Measurements from ENCODE around the gene WFS1.
A peak's percentile ranks its signal among the peaks of the same experiment; 100 is the strongest.

Gene WFS1

DNA sequence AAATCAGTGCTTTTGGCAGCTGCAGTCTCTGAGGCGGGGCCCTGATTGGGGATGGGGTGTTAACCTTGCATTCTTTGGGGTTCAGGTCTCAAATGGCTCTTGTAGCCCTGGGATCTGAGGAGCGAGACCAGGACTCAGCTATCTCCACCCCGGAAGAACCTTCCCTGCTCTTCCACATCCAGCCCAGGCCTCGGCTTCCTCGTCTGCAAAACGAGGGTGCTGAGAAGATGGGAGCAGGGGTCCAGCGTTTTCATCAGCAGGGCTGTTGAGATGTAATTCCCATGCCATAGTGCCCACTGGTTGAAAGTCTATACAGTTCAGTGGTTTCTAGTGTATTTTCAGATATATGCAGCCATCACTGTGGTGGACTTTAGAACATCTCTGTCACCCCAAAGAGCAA is 34.6 kb upstream of the WFS1 start:
- no peak for DNase-seq (ENCODE audit: low spot score)

DNA sequence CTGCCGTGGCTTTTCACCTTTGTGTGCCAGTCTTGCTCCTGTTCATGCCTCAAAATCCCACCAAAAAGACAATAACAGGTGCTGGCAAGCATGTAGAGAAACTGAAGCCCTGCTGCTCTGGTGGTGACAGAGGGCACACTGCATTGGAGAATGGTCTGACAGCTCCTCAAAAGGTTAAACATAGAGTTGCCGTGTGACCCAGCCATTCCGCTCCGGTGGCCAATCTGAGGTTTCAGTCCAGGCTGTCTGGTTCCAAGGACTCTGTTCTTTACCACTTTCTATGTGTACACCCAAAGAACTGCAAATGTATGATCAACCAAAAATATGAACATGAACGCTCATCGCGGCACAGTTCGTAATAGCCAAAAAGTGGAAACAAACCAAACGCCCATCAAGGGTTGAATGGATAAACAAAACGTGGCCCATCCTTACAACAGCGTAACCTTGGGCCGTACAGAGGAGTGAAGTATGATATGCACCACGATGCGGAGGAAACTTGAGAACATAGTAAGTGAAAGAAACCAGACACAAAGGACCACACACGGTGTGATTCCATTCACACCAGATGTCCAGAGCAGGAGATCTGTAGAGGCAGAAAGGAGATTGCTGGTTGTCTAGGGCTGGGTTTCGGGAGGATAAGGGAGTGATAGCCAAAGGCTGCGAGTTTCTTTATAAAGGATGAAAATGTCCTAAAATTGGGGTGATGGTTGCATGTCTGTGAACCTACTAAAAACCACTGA is 33.6 kb upstream of the WFS1 start:
- DNase-seq (ENCODE audit: low spot score): no peak

DNA sequence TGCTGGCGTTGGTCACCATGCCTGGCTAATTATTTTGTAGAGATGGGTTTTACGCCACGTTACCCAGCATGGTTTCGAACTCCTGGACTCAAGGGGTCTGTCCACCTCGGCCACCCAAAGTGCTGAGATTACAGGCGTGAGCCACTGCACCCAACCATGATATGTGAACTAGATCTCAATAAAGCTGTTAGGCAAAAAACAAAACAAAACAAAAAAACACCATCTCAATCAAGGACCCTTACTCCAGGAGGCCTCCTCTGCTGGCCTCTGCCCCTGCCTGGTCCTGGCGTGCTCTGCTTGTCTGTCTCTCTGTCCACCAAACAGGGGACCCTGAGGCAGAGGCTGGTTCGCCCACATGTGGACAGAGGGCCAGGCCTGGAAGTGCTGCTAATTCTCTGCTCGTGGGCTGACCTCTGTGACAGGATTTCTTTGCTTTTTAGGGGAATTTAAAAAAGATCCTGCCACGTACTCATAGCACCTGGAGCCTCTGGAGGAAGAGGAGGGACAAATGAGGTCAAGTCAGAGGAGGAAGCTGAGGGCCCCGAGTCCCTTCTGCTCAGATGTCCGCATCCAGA is 32.7 kb upstream of the WFS1 start:
- no peak for DNase-seq (ENCODE audit: low spot score)

DNA sequence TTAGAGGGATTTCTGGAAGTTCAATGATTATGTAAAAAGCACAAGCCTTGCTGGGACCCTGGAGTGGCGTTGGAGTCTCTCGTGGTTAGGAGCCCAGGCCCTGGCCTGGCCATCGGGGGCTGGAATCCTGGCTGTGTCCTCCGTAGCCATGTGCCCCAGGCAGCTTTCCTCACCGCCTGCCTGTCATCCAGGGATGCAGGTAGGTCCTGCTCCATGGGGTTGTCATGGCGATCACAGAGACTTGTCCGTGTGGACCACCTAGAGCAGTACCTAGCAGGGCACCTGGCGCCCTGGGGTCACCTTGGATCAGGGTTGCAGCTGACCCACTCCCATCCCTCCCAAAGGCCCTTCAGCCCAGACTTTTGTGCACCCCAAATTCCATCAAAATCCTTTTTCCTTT is 30.2 kb upstream of the WFS1 start:
- no peak for DNase-seq (ENCODE audit: low spot score)

DNA sequence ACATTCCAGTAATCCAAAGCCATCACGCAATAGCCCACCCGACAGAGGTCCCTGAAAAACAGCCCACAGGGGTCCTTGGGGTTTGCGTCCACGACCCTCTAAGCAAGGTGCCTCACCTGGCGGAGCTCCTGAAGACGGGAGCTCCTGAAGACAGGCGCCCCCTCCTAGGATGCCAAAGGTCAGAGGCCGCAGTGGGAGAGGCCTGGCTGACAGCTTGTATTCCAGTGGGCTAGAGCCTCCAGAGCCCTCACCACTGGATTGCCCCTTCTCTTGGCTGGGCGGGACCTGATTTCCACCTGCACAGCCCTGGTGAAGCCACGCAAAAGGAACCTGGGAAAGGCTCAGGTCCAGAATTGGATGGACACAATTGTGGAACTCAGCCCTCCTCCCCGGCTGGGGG is 29.7 kb upstream of the WFS1 start:
- no peak for DNase-seq (ENCODE audit: low spot score)

DNA sequence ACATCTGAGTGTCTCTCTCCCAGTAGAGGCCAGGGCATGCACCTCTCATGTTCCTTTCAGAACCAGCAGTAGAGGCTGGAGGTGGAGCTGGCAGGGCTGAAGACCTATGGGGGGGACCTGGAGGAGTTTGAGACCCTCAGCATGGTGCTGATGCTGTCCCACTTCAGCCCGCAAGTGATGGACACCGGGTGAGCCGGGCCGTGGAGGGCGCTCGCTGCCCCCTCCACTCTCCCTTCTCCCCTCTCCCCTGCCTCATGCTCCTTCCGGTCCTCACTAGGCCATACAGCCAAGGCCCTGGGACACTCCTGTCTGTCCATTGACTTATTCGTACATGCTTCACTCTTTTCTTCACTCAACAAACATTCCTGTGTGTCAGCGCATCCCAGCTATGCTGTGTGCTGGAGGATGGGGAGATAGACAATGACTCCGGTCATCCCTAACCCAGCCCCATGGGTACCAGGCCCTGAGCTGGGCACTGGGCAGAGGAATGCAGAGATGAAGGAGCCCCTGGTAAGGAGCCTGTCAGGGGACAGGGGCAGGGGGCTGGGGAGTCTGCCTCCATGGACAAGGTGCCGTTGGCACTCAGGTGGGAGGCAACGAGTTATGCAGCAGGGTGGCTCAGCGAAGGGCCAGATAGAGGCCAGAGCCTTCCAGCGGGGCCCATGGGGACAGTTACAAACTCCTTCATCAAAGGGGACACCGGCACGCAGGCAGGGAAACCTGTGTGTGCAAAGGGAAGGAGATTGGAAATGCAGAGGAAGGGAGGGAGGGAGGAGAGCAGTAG is 28.4 kb upstream of the WFS1 start:
- DNase-seq (ENCODE audit: low spot score): no peak

DNA sequence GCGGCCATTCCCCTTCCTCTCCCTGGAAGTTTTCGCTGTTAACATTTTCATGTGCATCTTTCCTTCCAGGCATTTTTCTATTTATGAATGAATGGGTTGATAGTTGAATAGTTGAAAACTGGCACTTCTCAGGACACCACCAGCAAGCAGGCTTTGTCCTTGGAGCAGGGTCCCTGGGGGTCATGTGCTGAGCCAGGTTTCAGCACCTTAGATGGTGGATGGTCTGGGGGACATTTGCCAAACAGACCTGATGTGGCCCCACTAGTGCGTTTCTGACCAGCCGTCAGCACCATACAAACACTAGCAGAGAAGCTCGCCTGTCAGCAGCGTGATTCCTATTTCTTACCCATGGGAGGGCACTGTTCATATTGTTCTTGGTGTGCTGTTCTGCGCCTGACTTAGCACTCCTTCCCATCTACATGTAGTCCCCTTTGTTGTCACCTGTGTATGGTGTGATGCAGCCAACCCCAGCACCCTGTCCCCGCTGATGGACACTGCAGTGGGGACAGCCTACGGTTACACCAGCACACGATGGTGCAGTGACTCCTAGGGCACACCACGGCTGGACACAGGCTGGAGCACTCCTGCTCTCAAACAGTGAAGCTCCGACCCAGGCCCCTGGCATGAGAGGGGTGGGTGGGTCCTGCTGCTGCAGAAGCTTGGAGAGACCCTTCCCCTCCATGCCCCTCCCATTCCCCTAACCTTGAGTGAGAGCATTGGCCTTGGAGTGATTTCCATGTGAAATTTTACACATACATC is 27.2 kb upstream of the WFS1 start:
- no peak for DNase-seq (ENCODE audit: low spot score)

DNA sequence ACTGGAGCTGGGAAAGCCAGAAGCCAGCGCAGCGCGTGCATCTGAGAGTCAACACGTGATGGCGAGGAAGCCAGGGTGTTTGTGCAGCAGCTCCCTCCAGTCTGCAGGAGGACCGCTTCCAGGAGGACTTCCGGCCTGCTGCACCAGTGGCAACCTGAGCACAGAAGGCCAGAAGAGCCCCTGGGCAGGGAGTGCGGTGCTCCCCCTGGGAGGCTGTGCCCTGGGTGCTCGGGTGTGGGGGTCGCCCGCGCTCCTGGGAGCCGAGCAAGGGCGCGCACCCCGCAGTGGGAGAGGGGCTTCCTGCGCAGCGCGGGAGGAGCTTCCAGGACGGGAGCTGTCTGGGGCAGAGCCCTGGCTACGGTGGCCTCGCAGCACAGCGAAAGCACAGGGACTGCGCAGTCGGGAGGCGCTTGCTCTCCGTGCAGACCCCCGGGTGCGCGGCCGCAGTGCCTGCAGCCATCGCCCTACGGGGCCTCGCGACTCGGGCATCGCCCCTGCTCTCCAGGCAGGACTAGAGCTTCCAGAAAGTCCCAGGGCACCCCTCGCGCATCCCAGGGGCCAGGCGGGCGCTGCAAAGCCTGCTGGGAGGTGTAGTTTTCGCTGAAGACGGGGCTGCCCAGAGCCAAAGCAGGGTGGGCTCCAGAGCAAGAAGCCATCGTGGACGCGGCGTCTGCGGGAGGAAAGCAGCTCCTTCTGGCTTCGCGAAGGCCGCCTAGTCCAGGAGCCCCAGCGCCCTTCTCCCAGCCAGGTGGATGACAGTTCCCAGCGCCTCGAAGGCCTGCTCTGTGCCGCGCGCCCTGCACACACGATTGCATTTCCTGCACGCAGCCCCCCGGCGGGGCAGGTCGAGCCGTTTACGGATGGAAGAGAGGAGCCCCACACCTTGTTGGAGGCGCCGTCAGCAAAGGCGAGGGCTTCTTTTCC is 24.1 kb upstream of the WFS1 start:
- no peak for DNase-seq (ENCODE audit: low spot score)

DNA sequence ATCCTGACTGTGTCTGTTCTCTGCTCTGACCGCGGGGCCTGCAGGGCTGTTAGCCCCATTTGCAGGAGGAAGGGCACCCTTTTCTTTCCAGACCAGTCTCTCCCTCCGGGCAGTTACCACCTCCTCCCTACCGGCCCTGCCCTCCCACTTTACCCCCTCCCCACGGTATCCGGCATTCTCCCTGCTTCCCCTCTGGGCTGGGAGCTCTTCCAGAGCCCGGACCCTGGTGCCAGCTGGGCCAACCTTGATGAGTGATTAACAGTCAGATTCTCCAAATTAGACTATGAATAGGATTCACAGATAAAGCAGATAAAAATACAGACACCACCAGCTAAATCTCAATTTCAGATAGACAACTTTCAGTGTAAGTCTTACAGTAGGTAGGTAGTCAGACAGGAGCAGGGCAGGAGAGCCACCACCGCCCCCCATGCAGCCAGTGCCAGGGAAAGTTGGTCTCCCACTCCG is 23.4 kb upstream of the WFS1 start:
- no peak for DNase-seq (ENCODE audit: low spot score)

DNA sequence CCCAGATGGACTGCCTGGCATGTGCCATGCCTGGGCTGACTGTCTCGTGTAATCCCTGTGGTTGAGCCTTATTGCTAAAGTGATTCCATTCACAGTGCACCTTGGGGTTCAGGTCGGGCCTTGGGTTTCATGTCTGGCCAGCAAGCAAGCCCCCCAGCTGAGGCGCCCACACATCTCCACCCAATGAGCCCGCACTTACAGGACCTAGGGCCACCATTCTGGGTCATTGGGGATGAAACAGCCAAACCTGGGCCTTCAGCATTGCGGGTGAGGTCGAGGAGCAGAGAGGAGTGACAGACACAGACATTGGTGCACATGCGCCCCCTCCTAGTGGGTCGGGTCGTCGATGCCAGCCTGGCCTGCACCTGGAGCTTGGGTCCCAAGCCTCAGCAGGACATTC is 21.3 kb upstream of the WFS1 start:
- no peak for DNase-seq (ENCODE audit: low spot score)

DNA sequence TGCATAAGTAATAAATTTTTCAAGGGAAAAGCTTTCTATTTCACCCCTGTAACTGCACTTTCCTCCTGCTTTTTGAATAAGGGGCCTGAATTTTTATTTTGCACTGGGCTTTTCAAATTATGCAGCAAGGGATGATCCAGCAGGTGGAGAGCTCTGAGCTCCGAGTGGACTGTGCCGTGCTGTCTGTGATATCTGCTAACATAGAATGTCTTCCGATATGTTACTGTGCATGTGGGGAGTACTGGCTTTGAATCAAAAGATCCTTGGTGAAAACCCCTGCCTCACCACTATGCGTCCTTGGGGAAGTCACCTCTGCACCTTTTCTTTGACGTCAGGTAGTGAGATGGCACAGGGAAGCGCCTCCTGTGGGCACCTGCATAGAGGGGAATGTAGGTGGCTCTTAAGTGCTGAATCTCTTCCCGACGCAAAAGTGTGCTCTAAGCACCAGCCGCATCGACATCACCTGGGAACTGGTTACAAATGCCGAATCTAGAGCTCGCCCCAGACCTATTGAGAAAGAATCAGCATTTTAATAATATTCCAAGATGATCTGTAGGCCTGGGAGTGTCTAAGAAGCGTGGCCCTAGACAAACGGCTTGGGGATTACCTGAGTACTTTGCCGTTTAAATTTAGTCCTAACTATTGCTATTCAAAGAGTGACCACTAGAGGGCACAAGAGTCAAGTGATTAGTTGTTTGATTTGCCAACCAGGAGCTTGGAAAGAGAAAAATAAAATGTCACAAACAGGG is 19.2 kb upstream of the WFS1 start:
- DNase-seq (ENCODE audit: low spot score): peak; percentile 86

DNA sequence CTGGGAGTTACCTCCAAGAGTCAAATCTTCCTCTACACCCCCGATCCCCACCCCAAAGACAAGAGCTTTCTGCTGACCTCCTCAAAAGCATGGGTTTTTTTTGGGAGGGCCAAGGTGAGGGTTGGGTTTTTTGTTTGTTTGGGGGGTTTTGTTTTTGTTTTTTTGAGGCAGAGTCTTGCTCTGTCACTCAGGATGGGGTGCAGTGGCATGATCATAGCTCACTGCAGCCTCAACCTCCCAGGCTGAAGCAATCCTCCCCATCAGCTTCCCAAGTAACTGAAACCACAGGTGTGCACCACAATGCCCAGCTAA is 18.7 kb upstream of the WFS1 start:
- DNase-seq (ENCODE audit: low spot score): no peak

DNA sequence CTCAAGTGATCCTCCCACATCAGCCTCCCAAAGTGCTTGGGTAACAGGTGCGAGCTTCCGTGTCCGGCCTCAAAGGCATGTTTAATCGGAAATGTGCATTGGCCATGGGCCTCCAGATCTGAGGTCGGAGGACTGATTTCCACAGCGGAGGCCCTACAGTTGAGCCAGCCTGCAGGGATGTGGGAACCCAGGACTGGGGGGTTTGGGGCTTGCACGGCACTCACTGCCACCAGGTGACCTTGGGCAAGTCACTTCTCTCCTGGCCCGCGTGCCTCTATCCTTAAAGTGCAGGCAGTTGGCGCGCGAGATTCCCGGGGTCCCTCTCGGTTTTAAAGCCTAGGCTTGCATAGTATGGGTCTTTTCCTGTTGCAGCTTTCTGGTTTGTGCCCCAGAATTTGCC is 18.3 kb upstream of the WFS1 start:
- DNase-seq (ENCODE audit: low spot score): no peak

DNA sequence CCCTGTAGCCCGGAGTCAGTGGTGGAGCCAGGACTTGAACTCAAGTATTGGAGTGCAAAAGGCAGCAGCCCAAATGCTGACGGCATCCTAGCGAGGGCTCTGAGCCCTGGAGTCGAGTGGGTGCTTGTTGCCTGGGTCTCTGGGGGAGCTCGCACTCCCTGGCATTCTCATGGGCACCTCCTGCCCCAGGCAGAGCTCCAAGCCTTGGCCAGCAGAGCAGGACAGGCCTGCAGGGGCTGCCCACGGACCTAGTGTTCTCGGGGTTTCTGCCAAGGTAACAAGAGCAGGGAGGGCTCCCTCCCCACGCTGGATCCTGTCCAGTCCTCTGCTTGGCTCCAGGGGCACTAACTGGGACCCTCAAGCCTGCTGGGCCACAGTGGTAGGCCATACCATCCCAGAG is 17.6 kb upstream of the WFS1 start:
- no peak for DNase-seq (ENCODE audit: low spot score)

DNA sequence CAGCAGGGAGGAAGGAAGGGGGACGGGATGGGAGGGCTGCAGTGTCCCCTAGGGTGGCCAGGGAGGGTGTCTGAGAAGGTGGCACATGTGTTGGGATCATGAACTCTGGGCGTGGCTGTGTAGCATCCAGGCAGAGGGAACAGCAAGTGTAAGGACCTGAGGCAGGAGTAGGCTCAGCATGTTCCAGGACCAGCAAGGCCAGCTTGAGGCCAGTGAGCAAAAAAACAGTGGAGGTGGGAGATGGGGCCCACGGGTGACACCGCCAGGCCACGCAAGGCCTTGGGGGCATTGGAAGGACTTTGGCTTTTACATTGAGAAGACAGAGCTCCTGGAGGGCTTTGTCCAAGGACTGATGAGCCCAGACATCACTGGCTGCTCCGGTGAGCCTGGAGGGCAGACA is 16.5 kb upstream of the WFS1 start:
- DNase-seq (ENCODE audit: low spot score): no peak

DNA sequence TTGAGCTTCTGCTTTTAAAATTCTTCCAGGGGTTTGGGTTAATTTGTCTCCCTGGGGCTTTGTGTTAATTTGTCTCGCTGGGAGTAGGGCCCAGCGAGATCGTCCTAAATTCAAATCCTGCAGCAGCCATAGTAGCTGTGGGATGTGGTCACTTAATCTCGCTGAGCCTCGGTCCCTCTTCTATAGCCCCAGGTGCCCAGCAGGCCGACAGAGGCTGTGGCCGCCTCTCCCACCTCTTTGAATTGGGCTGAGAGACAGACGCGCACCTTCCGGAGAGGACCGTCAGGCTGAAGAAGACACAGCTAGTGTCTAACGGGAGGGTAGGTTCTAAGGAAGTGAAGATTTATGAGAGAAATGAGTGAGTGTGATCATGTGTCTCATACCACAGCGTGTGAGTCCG is 15.7 kb upstream of the WFS1 start:
- DNase-seq (ENCODE audit: low spot score): no peak

DNA sequence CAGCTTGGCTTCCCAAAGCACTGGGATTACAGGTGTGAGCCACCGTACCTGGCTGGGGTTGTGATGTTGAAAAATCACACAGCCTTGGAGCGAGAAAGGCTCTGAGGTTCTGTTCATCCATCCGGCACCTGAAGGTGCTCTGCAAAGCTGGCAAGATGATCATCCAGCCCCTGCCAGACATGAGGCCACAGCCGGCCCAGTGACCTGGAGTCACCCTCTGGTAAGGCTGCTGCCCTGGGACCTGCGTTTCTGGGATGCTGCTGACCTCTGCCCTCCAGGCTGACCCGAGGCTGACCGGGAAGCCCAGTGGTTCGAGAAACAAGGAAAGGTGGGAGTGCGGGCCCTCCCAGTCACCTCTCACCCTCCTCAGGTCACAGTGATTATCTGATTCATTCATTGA is 13.5 kb upstream of the WFS1 start:
- no peak for DNase-seq (ENCODE audit: low spot score)

DNA sequence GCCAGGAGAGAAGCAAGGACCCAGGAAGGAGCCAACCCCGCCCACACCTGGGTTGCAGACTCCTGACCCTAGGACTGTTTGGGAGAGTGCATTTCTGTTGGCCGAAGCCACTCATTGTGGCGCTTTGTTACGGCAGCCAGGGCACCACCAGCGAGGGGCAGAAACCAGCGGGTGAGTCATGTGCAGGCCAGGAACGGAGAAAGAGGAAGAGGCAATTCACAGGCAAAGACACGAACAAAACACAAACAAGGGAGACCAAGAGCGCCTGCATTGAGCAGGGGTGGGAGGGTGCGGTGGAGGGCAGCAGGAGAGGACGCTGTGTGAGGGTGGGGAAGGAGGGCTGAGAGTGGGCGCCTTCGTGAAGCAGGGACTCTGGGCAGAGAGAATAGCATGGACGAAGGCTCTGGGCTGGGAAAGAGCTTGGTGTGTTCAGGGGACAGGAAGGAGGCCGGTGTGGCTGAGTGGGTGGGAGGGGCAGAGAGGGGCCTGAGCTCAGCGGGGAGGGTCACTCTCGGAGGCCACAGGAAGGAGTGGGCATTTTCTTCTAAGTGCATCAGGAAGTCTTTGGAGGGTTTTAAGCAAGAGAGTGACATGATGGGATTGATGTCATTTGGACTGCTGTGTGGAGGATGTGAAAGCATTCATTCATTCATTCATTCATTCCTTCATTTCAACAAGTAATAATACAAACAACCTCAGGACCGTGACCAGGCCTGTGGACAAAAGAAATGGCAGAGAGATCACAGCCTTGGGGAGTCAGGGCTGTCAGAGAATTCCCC is 12.2 kb upstream of the WFS1 start:
- DNase-seq (ENCODE audit: low spot score): no peak

DNA sequence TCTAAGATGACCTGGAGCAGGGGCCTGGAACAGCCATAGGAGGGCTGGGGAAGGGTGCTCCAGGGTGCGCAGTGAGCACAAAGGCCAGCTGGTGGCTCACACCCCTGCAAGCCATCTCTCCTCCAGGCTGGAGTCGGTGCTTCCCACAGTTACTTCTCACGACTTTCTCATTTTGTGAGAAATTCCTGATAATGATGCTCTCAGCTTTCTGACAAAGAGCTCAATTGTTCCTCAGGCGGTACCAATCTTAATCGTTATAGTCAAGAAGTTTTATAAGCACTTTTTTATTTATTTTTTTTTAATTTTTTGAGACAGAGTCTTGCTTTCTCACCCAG is 11.7 kb upstream of the WFS1 start:
- DNase-seq (ENCODE audit: low spot score): no peak

DNA sequence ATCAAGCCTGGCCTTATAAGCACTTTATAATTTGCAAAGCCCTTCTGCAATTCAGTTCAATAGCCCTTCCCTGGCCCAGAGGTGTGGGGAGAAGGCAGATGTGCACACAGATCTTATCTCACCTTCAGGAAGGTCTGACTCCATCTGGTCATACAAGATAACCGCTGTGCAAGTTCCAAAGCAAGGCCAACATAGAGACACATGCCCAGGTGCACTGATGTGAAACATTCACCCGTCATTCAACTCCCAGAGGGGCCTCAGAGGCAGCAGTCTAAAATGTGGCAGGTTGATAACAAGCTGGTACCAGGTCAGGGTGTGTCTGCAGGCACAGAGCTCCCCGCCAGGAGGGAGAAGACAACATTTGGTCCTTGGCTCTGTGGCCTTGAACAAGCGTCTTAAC is 10.9 kb upstream of the WFS1 start:
- DNase-seq (ENCODE audit: low spot score): no peak

Measured in pons (tissue), 1 donor.